Measurements from ENCODE around the gene POLR2I. TPM values are rescaled to one million over a fixed set of nuclear protein-coding genes. Genes with fewer than 3 reads are reported as not detected.
A peak's percentile ranks its signal among the peaks of the same experiment; 100 is the strongest.

POLR2I gene
- total RNA-seq, 1 experiment from 2014 or later = 146 TPM

DNA sequence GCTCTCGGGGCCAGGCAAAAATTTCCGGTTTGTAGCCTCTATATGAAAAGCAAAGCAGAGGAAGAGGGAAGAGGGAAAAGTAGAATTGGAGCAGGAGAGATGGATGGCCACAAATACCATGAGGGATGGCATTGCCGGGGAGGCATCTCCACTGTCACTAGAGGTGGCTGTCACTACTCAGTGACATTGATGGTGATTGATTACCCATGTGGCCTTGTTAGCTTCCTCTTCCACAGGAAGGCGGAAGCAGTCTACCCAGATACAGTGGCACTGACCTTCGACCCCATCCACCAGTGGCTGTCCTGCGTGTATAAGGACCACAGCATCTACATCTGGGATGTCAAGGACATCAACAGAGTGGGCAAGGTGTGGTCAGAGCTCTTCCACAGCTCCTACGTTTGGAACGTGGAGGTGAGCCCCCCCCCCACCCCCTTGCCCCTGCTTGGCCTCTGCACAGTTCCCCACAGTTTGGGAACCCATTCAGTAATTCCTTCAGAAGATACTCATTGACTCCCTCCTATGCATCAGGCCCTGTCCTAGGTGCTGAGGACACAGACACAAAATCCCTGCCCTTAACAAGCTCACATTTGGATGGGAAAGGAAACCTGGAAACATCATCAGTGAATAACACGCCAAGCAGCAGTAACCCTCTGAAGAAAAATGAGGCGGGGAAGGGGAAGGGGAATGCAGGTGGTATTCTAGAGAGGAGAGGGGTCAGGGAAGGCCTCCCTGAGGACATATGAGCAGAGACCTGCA, 41.4 kb downstream of the POLR2I start:
- no CpG with 5 or more reads among the region's 10 CpGs for WGBS (ENCODE audit: extremely low coverage, insufficient read length, low lambda C conversion rate)
- H3K4me1 Mint-ChIP-seq = no peaks in the 10 kb centered on the region
- Histone ChIP-seq H3K23ac (ENCODE audit: insufficient read length, low read depth, low read length) (no peak overlapping the region), H3K56ac (ENCODE audit: insufficient read length, low read depth, low read length) (no peak overlapping the region), H2BK120ac (ENCODE audit: low read depth, low read length, poor library complexity, severe bottlenecking) (no peak overlapping the region), H4K91ac (ENCODE audit: insufficient read length, low read depth, low read length) (no peak overlapping the region), H3K4me2 (ENCODE audit: insufficient read depth, insufficient read length, low read length) (no peak overlapping the region), H4K5ac (ENCODE audit: insufficient read length, low read depth, low read length) (no peak overlapping the region), H3K4me1 (ENCODE audit: insufficient read depth, low read length) (no peaks in the 10 kb centered on the region), H3K27ac (ENCODE audit: insufficient read length, low read depth, low read length) (no peak overlapping the region), H2BK12ac (ENCODE audit: insufficient read length, low read depth, low read length) (no peak overlapping the region), H3K9me3 (ENCODE audit: control insufficient read depth, low read depth, low read length) (no peaks in the 10 kb centered on the region), H3K4ac (ENCODE audit: low read depth, low read length) (no peak overlapping the region), H3K18ac (ENCODE audit: insufficient read length, low read depth, low read length) (no peak overlapping the region), H3K14ac (ENCODE audit: insufficient read depth, low read length) (no peak overlapping the region), H3K9ac (ENCODE audit: extremely low read depth, insufficient read length, low read length) (no peak overlapping the region), H3K23me2 (ENCODE audit: insufficient read length, low read depth, low read length, poor library complexity, severe bottlenecking) (no peaks in the 10 kb centered on the region), H2BK5ac (ENCODE audit: insufficient read length, low read length) (no peak overlapping the region), H4K8ac (replicated peaks; ENCODE audit: insufficient read length, low read depth, low read length) (no peak overlapping the region), H2AFZ (ENCODE audit: low read length) (no peak overlapping the region), H3T11ph (ENCODE audit: low read length) (no peak overlapping the region), H4K20me1 (ENCODE audit: control insufficient read depth, insufficient read depth, insufficient read length) (peaks cover 4% of the 10 kb centered on the region), H3K79me1 (ENCODE audit: insufficient read depth, low read depth, low read length, poor library complexity, severe bottlenecking) (no peaks in the 10 kb centered on the region), H2AK5ac (ENCODE audit: insufficient read length, low read length) (no peak overlapping the region), H3K27me3 (ENCODE audit: insufficient read depth, low read length) (no peaks in the 10 kb centered on the region), H2BK15ac (ENCODE audit: low read depth, low read length) (no peak overlapping the region), H2BK20ac (ENCODE audit: low read depth, low read length, poor library complexity, severe bottlenecking) (no peak overlapping the region), H3K79me2 (ENCODE audit: insufficient read depth, low read length) (no peaks in the 10 kb centered on the region)
- H3K27me3 Mint-ChIP-seq (ENCODE audit: low read depth) = no peaks in the 10 kb centered on the region
- H3K9me3 Mint-ChIP-seq = no peaks in the 10 kb centered on the region; a peak in 1 of 5 replicates
- no peak for DNase-seq
- H3K36me3 Mint-ChIP-seq (ENCODE audit: insufficient read depth in 1 of 3, low read depth in 3 of 3) = peaks cover 45 to 76% (median 61%) of the 10 kb centered on the region in 3 experiments
- no peak overlapping the region for H3K4me3 Mint-ChIP-seq
- peak overlapping the region in 1 of 3 experiments; percentile 82; a peak in 1 of 7 replicates for H3K27ac Mint-ChIP-seq
- TF ChIP-seq, protein P1, sequence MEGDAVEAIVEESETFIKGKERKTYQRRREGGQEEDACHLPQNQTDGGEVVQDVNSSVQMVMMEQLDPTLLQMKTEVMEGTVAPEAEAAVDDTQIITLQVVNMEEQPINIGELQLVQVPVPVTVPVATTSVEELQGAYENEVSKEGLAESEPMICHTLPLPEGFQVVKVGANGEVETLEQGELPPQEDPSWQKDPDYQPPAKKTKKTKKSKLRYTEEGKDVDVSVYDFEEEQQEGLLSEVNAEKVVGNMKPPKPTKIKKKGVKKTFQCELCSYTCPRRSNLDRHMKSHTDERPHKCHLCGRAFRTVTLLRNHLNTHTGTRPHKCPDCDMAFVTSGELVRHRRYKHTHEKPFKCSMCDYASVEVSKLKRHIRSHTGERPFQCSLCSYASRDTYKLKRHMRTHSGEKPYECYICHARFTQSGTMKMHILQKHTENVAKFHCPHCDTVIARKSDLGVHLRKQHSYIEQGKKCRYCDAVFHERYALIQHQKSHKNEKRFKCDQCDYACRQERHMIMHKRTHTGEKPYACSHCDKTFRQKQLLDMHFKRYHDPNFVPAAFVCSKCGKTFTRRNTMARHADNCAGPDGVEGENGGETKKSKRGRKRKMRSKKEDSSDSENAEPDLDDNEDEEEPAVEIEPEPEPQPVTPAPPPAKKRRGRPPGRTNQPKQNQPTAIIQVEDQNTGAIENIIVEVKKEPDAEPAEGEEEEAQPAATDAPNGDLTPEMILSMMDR (conservative IDR thresholded peaks at IDR 0.05) = no peak

Measured in H9 (cell line).